Ishikawa (cell line): ENCODE results near the gene TMEM175.

Experiments
- CEBPB ChIP-seq: IDR thresholded peaks from 2 replicates; pipeline ENCODE4 v1.6.1; 2012
- CREB1 ChIP-seq: IDR thresholded peaks from 2 replicates; pipeline ENCODE4 v1.6.1; 2012; ENCODE audit warnings: low read depth
- EGR1 ChIP-seq: IDR thresholded peaks from 2 replicates; pipeline ENCODE4 v1.6.1; 2012
- EP300 ChIP-seq: IDR thresholded peaks from 2 replicates; pipeline ENCODE4 v1.6.1; 2012; ENCODE audit warnings: borderline replicate concordance
- FOXM1 ChIP-seq: IDR thresholded peaks from 2 replicates; pipeline ENCODE4 v1.6.1; 2012; ENCODE audit warnings: low read depth, borderline replicate concordance
- MAX ChIP-seq: IDR thresholded peaks from 2 replicates; pipeline ENCODE4 v1.6.1; 2012
- NFIC ChIP-seq: IDR thresholded peaks from 2 replicates; pipeline ENCODE4 v1.6.1; 2012
- RAD21 ChIP-seq: IDR thresholded peaks from 2 replicates; pipeline ENCODE4 v1.6.1; 2012; ENCODE audit warnings: low read depth
- REST ChIP-seq: IDR thresholded peaks from 2 replicates; pipeline ENCODE4 v1.6.1; 2012; ENCODE audit warnings: low read depth, mild to moderate bottlenecking
- TAF1 ChIP-seq: IDR thresholded peaks from 2 replicates; pipeline ENCODE4 v1.6.1; 2012; ENCODE audit warnings: low read depth, mild to moderate bottlenecking
- TCF12 ChIP-seq: IDR thresholded peaks from 2 replicates; pipeline ENCODE4 v1.6.1; 2012; ENCODE audit warnings: low read depth
- TEAD4 ChIP-seq: IDR thresholded peaks from 2 replicates; pipeline ENCODE4 v1.6.1; 2012
- USF1 ChIP-seq: IDR thresholded peaks from 2 replicates; pipeline ENCODE4 v1.6.1; 2012
- YY1 ChIP-seq: IDR thresholded peaks from 2 replicates; pipeline ENCODE4 v1.6.1; 2012; ENCODE audit warnings: low read depth
- ZBTB7A ChIP-seq: IDR thresholded peaks from 2 replicates; pipeline ENCODE4 v1.6.1; 2012; ENCODE audit warnings: low read depth

TMEM175 gene

GRCh38 chr4:907103-907400 is 25.2 kb upstream of the TMEM175 start:
- no peak for TF ChIP-seq YY1
- TF ChIP-seq EGR1: no peak
- no peak for TF ChIP-seq NFIC
- no peak for TF ChIP-seq EP300
- TF ChIP-seq CEBPB: no peak
- no peak for TF ChIP-seq MAX
- TF ChIP-seq ZBTB7A: no peak
- no peak for TF ChIP-seq USF1
- no peak for TF ChIP-seq TAF1
- TF ChIP-seq FOXM1: no peak
- TF ChIP-seq TEAD4: no peak
- no peak for TF ChIP-seq RAD21
- TF ChIP-seq TCF12: no peak

- TF ChIP-seq RAD21 (no peak), YY1 (no peak), TAF1 (no peak), ZBTB7A (no peak), EP300 (no peak), TEAD4 (no peak), CREB1 (no peak), NFIC (no peak), CEBPB (no peak), USF1 (no peak), FOXM1 (no peak), EGR1 (no peak), TCF12 (no peak), MAX (no peak)
Observed at GRCh38 chr4:907691-908425, 24.4 kb upstream of the TMEM175 start.

GRCh38 chr4:909131-909571 is 23.1 kb upstream of the TMEM175 start:
- no peak for TF ChIP-seq RAD21

- TF ChIP-seq RAD21 (no peak), MAX (no peak), ZBTB7A (no peak), USF1 (no peak), FOXM1 (no peak), CREB1 (no peak), EP300 (no peak), NFIC (no peak)
Observed at GRCh38 chr4:909821-910220, 22.4 kb upstream of the TMEM175 start.

- TF ChIP-seq ZBTB7A (no peak), EP300 (no peak), NFIC (no peak), MAX (no peak)
Observed at GRCh38 chr4:910366-911091, 21.7 kb upstream of the TMEM175 start.

- TF ChIP-seq USF1 (no peak), NFIC (no peak), RAD21 (no peak)
Observed at GRCh38 chr4:911221-911751, 21.0 kb upstream of the TMEM175 start.

GRCh38 chr4:911871-912490 is 20.3 kb upstream of the TMEM175 start:
- TF ChIP-seq TEAD4: no peak
- TF ChIP-seq EGR1: no peak
- TF ChIP-seq MAX: no peak
- no peak for TF ChIP-seq FOXM1
- TF ChIP-seq EP300: no peak
- no peak for TF ChIP-seq USF1
- TF ChIP-seq CREB1: no peak
- no peak for TF ChIP-seq CEBPB
- no peak for TF ChIP-seq YY1
- no peak for TF ChIP-seq ZBTB7A
- no peak for TF ChIP-seq REST
- TF ChIP-seq RAD21: no peak
